NCI-H774 (cell line): ENCODE measurements around the gene STK32C.
"Not testable (repeated sequence)": the region's sequence is repeated elsewhere in the genome, so short reads cannot be mapped to it uniquely, and the experiment has no call there.

Experiments
- DNase-seq: peaks from one replicate; lab custom pipeline; 2025; lab: John Stamatoyannopoulos, UW

The STK32C gene

DNA sequence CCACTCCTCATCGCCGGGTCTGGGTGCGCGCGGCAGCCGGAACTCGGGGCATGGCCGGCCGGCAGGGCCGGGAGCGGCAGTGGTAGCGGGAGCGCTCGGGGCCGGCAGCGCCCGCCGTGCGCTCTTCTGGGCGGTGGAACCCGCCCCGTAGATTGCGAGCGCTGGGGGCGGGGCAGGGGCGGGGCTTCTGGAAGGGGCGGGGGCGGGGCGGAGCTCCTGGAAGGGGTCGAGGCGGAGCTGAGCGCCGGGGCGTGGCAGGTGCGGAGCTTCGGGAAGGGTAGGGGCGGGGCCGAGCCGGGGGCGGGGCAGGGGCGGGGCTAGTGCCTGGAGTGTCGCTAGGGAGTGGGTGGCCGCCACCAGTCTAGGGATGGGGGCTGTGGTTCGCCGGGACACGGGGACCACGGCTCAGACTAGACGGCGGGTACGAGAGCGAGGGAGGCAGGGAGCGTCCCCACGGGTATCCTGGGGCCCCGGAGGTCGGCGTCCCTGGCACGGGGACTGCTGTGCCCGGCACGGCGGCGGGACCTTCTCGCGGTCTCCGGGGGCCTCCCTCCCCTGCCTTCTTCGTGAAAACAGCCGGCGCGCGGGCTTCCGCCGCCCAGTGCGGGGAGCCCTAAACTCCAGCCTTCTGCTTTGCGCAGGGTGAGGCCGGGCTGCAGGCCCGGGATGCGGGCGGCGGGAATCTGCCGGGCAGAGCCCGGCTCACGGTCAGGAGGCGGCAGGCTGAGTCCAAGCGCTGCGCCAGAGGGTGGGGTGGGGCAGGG is at the start of gene STK32C:
TSS of gene STK32C (minus strand) at position 128 of the 764 bp plus-strand sequence. CDS start at position 11, 117 bp downstream.
- DNase-seq, result peak; percentile 57

DNA sequence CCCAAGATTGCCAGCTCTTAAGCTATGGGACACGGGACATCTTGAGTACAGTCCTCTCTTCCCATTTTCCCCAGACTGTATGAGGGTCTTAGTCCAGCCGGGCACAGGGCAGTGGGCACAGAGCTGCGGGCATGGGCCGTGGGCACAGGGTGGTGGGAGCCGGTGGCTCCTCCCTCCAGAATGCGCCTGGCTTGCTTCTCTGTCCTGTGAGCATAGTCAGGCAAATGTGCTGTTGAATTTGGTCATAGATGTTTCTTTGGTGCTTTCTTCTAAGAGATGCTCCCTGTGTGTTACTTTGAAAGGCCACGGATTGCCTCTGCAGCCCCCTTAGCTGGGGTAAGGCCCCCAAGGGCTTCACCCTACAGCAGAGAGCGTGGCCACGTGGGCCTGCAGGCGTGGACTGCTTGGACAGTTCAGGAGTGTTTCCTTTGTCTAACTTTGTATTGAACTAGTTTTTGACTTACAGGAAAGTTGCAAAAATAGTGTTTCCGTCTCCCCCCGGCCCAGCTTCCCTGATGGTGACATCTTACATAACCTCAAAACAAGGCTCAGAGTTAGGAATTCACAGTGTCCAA is 49.0 kb upstream of the STK32C start:
- DNase-seq, result no peak

DNA sequence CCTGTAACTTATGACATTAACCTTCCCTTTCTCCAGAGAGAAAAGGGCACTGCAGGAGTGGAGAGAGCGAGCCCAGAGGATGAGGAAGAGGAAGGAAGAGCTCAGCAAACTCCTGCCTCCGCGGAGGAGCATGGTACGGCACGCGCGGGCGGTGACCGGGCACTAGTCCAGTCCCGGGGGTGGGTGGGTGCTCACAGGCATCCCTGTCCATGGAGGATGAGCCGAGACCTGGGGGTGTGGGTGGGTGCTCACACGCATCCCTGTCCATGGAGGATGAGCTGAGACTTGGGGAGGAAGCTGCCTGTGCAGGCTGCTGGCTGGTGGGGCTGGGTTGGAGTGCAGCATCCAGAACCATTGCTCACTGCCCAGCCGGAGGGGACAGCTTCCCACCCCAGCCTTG is 48.0 kb upstream of the STK32C start:
- DNase-seq, result no peak

DNA sequence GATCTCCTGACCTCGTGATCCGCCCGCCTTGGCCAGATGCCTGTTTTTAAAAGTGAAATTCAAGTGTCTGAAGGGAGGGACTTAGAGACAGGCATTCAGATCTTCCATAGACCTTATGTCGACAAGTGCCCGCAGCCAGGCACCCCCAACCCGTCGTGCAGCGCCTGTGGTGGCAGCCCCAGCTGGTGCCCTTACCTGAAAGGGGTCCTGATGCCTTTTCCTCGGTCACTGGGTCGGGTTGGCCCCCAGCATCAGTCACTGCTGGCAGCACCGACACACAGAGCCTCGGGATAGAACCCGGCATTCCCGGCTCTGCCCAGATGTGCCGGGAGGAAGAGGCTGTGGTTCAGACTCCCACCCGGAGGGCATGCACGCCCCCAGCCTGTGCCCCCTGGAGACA is 47.5 kb upstream of the STK32C start:
- no peak for DNase-seq

DNA sequence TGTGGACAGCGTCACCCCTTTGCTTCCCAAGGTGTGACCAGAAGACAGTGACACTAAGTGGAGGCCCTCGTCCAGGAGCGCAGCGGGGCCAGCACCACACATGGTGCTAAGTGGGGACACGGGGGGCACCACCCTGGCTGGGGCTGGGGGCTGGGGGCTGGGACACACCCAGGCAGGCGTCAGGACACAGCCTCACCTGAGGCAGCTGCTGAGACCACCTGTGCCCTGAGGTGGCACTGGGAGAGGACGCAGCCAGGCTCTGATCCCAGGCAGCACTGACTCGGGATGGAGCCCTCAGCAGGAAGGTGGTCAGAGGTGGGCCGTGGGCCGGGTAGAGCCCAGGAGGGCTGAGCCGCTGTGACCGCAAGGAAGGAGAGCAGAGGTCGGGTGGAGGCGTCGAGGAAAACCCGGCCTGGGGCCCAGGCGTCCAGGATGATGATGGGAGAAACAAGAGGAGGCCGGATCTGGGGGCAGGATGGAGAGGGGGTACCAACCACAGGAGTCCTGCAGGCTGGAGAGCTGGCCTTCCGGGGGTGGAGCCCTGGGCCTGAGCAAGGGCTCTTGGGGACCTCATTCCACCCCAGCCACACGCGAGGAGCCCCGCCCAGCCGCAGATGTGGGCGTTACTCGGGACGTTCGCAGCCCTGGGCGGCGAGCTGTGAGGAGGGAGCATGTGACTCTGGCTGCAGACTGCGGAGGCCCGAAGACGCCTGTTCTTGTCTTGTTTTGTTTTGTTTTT is 46.8 kb upstream of the STK32C start:
- DNase-seq, result no peak

DNA sequence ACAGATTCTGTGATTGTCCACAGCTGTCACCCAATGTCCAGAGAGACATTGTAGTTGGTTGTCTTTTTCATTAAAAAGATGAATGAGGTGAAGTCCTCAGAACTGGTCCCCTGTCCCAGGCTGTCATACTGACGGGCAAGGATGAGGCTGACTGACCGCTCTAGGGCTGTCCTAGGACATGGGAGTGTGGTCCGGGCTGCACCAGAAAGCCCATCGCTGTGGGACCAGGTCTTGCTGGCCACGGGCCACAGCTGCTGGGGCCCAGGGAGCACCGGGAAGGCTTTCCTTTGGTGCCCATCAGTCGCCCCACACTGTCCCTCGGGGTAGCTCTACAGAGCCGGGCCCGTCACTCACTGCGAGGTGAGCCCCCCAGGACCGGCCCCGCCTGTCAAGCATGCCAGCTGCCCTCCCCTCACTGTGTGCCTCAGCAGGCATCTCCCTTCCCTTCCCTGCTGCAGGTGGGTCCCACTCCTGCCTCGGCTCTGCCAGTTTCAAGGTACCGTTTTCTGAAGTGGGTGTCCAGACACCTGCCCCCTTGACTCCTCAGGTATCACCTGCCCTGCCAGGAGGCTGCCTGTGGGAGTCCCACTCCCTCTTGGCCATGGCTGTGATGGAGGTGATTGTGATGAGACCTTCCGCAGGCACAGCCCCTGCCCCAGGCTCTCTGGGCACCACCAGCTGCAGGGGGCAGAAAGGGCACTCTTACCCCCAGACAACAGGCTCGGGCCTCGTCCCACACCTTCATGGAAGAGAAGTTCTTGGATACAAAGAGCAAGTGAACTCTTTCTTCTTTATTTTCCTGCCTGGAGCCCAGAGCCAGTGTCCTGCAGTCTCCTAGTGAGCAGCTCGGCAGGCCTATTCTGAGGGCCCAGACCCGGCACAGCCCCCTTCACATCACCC is 46.0 kb upstream of the STK32C start:
- DNase-seq, result no peak

DNA sequence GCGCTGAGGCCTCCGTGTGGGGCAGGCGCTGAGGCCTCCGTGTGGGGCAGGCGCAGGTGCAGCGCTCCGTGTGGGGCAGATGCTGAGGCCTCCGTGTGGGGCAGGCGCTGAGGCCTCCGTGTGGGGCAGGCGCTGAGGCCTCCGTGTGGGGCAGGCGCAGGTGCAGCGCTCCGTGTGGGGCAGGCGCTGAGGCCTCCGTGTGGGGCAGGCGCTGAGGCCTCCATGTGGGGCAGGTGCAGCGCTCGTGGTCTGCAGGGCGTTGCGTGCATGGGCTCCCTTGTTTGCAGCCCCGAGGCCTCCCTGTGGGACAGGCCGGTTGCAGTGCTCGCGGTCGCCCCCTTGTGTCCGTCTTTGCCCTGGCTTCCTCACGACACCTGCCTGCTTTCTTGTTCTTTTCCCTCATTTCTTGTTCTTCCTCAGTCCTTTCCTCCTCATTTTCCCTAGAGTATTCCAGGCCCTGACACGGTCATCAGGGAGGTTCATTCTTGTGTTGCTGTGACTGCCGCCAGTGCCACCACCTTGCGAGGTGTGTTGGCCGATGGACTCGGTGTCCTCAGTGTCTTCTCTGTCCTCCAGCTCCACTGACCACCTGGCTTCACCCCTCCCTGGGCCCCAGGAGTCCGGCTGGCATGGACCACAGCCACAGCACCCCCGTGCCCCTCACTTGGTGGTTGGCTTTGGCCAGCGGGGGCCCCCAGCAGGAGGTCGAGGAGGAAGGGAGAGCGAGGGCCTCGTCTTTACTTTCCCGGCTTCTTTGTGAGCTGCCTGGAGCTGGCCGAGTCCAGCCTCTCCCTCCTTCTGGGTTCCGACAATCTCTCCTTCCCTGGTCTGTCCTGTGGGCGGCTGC is 44.9 kb upstream of the STK32C start:
- DNase-seq, result not testable (repeated sequence)

DNA sequence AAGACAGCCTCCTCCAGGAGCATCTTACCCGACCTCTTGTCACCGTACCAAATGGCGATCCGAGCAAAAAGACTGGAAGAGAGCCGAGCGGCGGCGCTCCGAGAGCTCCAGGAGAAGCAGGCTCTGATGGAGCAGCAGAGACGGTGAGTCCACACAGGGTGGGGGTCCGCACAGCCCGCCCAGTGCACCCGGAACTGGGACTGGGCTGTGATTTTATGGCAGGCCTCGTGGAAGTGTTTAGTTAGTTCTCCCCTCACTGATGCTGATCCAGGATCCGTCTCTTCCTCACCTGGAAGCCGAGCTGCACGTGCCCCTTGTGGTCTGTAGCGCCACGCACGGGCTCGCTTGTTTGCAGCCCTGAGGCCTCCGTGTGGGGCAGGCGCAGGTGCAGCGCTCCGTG is 43.9 kb upstream of the STK32C start:
- no peak for DNase-seq

DNA sequence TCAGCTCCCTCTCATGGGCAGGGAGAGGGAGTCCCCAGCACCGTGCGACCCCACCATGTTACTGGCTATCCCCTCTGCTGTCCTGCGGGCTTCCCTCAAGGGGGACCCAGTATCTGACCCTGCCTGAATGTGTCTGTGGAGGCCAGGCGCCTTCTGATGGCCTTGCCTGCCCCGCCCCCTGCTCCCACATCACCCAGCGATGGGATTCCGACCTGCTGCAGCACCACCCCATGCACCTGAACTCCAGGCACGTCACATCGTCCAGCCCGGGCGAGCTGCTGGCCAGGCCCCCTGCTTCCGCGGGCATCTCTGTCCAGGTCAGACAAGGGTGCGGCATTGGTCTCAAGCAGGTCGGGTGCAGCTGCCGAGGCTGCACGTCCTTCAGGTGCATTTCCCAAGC is 43.2 kb upstream of the STK32C start:
- DNase-seq, result no peak

DNA sequence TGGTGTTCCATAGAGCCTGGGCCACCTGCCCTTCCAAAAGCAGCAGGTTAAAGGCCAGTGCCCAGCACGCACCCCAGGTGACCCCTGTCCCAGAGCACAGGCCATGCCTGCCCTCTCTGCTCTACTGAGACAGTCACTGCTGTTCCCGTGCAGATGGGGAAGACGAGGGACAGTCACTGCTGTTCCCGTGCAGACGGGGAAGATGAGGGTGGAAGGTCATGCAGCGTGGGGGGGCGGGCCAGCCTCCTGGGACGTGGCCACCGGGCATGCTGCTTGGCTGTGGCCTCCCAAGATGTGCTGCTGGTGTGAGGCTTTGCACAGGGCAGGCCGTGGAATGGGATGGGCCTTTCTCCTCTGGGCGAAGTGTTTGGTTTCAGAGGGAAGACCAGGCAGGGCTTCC is 42.6 kb upstream of the STK32C start:
- DNase-seq, result no peak

DNA sequence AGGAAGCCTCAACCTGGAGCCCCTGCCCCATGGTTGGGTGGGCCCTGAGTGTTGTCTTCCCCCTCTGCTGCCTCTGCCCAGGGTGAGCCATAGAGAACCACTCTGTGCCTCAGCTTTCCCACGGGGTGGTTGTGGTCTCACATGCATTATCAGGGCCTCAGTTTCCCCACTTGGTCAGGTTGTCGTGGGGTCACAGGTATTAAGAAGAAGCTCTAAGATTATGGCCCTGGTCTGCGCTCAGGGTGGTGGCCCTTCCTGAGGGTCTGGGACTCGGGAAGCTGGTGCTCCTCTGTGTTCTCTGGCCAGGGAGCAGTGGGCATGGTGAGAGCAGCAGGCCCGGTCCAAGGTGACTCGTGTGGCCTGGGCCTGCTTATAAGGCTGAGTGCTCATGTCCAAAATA is 42.0 kb upstream of the STK32C start:
- no peak for DNase-seq

DNA sequence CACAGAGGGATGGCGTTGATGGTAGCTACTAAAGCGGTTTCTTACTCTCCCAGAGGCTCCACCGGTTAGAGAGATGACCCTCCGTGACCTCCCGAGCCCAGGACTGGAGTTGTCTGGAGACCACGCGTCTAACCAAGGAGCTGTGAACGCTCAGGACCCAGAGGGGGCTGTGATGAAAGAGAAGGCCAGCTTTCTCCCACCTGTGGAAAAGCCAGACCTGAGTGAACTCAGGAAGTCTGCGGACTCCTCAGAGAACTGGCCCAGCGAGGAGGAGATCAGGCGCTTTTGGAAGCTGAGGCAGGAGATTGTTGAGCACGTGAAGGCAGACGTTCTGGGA is 40.1 kb upstream of the STK32C start:
- DNase-seq, result no peak

DNA sequence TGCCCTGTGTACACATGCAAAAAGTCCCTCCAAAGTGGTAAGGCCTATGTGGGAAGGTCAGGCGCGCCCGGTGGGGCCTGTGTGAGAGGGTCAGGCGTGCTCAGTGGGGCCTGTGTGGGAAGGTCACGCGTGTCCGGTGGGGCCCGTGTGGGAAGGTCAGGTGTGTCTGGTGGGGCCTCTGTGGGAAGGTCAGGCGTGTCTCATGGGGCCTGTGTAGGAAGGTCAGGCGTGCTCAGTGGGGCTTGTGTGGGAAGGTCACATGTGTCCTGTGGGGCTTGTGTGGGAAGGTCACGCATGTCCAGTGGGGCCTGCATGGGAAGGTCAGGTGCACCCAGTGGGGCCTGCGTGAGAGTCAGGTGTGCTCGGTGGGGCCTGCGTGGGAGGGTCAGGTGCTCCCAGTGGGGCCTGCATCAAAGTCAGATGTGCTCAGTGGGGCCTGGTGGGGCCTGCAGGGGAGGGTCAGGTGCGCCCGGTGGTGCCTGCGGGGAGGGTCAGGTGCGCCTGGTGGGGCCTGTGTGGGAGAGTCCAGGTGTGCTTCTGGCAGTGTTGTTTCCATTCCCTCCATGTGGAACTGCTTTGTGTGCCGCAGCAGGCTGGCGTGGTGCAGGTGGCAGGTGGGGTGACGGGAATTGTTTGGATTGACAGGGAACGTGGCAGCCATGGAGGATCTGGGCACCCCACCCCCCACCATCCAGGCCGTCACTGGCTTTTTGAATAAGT is 39.6 kb upstream of the STK32C start:
- no peak for DNase-seq

DNA sequence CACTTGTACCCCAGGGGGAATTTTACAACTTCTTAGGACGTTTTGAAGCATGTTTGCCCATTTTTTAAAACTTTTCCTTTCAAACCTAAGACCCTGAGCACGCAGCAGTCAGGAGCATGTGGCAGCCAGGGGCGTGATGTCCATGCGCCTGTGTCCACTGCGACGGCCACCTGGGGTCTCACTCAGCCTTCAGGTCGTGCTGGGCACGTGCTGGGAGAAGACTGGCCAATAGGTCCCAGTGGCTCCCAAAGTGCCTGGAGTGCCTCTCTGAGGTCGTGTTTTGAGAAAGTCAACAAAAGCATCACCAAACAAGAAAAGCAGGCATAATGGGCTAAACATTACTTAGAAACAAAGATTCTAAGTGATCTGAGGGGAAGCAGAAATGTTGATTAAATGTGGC is 39.1 kb upstream of the STK32C start:
- no peak for DNase-seq

DNA sequence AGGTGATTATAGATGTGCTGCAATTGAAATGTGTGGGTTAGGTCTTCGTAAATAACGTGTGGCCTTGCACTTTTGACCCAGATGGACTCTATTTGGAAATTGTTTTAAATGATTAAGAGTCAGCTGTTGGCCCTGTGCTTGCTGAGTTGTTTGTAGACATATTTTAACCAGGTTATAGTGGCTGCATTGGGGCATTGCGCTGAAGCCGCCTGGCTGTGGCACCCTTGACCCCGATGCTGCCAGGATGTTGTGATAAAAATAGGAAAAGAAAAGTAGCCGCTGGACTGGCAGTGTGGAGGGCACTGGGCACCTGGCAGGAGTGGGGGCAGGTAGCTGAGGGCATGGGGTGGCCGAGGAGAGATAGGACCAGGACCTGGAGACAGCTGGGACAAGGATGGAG is 37.6 kb upstream of the STK32C start:
- no peak for DNase-seq

DNA sequence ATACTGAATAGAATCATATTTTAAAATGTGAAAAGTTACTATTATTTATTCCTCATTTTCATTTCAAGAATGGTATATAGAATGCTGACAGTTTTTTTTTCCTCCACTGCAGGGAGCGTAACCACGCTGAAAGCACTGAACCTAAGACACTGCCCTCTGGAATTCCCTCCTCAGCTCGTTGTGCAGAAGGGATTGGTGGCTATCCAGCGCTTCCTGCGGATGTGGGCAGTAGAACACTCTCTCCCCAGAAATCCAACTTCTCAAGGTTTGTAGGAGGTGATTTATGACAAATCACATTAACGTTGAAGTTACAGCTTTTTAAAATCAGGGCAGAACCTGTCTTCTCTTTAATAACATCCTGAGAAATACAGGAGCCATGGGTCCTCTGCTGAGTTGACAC is 36.6 kb upstream of the STK32C start:
- DNase-seq, result no peak

DNA sequence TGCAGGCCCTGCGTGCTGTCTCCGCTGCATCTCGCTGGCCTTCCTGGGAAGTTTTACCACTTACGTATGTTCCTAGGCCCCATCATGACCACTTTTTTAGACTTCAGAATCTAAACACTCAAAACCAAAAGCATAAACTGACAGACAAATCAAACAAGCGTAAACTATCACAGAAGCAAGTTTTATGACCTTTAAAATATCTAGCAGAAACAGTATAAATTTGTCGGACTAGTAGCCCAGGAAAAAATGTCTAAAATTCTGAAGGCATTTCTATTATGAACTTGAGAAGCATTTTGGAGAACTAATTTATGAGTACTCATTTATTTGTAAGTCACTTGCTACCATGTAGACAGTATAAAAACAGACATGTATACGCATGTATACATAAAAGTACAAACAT is 34.8 kb upstream of the STK32C start:
- DNase-seq, result no peak

DNA sequence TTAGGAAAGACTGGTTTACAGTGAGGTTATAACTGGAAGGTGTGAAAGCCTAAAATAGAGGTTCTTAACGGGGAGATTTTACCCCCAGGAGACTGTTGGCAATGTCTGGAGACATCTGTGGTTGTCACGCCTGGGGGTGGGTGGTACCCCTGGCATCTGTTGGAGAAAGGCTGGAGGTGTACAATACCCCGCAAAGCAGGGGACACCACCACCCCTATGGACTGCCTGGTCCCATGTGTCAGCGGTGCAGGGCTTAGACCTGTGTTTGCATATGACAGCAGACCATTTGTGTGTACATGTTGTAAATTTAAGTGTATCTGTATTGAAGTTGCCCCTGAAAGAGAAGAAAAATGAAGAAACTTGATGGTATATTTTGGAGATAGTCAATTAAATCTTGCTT is 34.0 kb upstream of the STK32C start:
- no peak for DNase-seq

DNA sequence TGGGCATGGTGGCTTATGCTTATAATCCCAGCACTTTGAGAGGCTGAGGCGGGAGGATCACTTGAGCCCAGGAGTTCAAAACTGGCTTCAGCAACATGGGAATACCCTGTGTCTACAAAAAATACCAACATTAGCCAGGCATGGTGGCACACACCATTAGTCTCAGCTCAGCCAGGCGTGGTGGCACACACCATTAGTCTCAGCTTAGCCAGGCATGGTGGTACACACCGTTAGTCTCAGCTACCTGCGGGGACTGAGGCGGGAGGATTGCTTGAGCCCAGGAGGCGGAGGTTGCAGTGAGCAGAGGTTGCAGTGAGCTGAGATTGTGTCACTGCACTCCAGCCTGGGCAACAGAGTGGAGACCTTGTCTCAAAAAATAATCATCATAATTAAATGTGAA is 33.3 kb upstream of the STK32C start:
- DNase-seq, result no peak

DNA sequence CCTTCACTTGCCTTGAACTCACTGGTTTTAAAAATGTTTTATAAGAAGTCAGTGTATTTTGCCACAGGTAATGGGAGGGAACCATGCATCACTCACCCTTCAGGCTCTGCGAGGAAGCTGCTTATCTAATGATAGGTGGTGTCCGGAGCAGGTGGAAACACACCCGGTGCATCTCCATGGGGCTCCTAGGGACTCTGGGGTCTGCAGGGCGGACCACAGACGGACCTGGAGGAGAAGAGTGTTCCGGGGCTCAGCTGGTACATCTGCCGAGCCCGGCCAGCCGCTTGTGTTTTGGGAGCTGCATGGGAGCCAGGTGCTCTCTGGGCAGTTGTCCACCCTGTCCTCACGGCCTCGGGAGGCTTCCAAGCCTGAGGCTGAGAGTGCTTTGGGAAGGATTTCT is 31.5 kb upstream of the STK32C start:
- no peak for DNase-seq

DNA sequence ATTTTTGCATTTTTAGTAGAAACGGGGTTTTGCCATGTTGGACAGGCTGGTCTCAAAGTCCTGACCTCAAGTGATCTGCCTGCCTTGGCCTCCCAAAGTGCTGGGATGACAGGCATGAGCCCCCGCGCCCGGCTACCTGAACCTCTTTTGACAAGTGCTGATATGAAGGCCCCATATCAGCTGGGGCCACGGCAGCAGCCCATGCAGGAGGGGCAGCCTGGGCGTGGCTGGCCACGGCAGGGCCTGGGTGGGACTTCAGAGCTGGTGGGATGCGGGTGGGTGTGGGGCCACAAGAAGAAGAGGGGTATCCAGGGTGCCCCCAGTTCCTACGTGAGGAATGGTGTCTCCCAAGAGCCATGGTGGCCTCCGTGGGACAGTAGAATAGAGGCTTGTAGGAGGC is 31.1 kb upstream of the STK32C start:
- DNase-seq, result no peak
